H9 (cell line): Measurements from ENCODE around the gene ZNF521. TPM values are rescaled to one million over a fixed set of nuclear protein-coding genes. Genes with fewer than 3 reads are reported as not detected.

Source experiments
- DNase-seq: peaks from one replicate; pipeline ENCODE4 v3.0.0-alpha.2; 2017
- H2AFZ ChIP-seq: one replicate; pipeline ENCODE4 v1.6.1; 2013; ENCODE audit warnings: mild to moderate bottlenecking, low read length, control low read depth, moderate library complexity
- H2AK5ac ChIP-seq: 2 replicates; pipeline ENCODE4 v1.6.1; 2013; ENCODE audit warnings: low read length, control low read depth, mixed read lengths; ENCODE audit not compliant: insufficient read length
- H2BK120ac ChIP-seq: one replicate; pipeline ENCODE4 v1.6.1; 2013; ENCODE audit warnings: low read depth, mild to moderate bottlenecking, low read length, control low read depth, inconsistent platforms; ENCODE audit not compliant: poor library complexity, severe bottlenecking
- H2BK12ac ChIP-seq: 2 replicates; pipeline ENCODE4 v1.6.1; 2013; ENCODE audit warnings: low read length, control low read depth, mixed read lengths, low read depth; ENCODE audit not compliant: insufficient read length
- H2BK15ac ChIP-seq: 2 replicates; pipeline ENCODE4 v1.6.1; 2013; ENCODE audit warnings: low read depth, low read length, control low read depth
- H2BK20ac ChIP-seq: one replicate; pipeline ENCODE4 v1.6.1; 2013; ENCODE audit warnings: low read depth, mild to moderate bottlenecking, low read length, control low read depth, inconsistent platforms; ENCODE audit not compliant: poor library complexity, severe bottlenecking
- H2BK5ac ChIP-seq: 2 replicates; pipeline ENCODE4 v1.6.1; 2013; ENCODE audit warnings: low read length, control low read depth, mixed read lengths; ENCODE audit not compliant: insufficient read length
- H3K14ac ChIP-seq: 2 replicates; pipeline ENCODE4 v1.6.1; 2013; ENCODE audit warnings: low read length, control low read depth; ENCODE audit not compliant: insufficient read depth
- H3K18ac ChIP-seq: 2 replicates; pipeline ENCODE4 v1.6.1; 2013; ENCODE audit warnings: low read depth, mild to moderate bottlenecking, mixed read lengths, low read length, control low read depth; ENCODE audit not compliant: insufficient read length
- H3K23ac ChIP-seq: 2 replicates; pipeline ENCODE4 v1.6.1; 2013; ENCODE audit warnings: low read length, control low read depth, mixed read lengths, low read depth; ENCODE audit not compliant: insufficient read length
- H3K23me2 ChIP-seq: 2 replicates; pipeline ENCODE4 v1.6.1; 2013; ENCODE audit warnings: low read depth, mild to moderate bottlenecking, mixed read lengths, low read length, control low read depth; ENCODE audit not compliant: insufficient read length, poor library complexity, severe bottlenecking
- H3K27ac ChIP-seq: 2 replicates; pipeline ENCODE4 v1.5.1; 2013; ENCODE audit warnings: low read length, control low read depth, mixed read lengths, low read depth; ENCODE audit not compliant: insufficient read length
- H3K27me3 ChIP-seq: 2 replicates; pipeline ENCODE4 v1.6.1; 2013; ENCODE audit warnings: low read length, control low read depth, inconsistent platforms; ENCODE audit not compliant: insufficient read depth
- H3K4ac ChIP-seq: 2 replicates; pipeline ENCODE4 v1.6.1; 2013; ENCODE audit warnings: low read depth, mild to moderate bottlenecking, control low read depth, inconsistent platforms, low read length, moderate library complexity
- H3K4me1 ChIP-seq: 2 replicates; pipeline ENCODE4 v1.6.1; 2013; ENCODE audit warnings: low read length, control low read depth, inconsistent platforms; ENCODE audit not compliant: insufficient read depth
- H3K4me2 ChIP-seq: 2 replicates; pipeline ENCODE4 v1.6.1; 2013; ENCODE audit warnings: low read length, control low read depth, mixed read lengths; ENCODE audit not compliant: insufficient read length, insufficient read depth
- H3K56ac ChIP-seq: 2 replicates; pipeline ENCODE4 v1.6.1; 2013; ENCODE audit warnings: low read depth, mild to moderate bottlenecking, mixed read lengths, low read length, control low read depth; ENCODE audit not compliant: insufficient read length
- H3K79me1 ChIP-seq: 2 replicates; pipeline ENCODE4 v1.6.1; 2013; ENCODE audit warnings: low read depth, mild to moderate bottlenecking, moderate library complexity, low read length, control low read depth, inconsistent platforms; ENCODE audit not compliant: insufficient read depth, poor library complexity, severe bottlenecking
- H3K79me2 ChIP-seq: 2 replicates; pipeline ENCODE4 v1.6.1; 2013; ENCODE audit warnings: low read length, control low read depth, inconsistent platforms; ENCODE audit not compliant: insufficient read depth
- H3K9ac ChIP-seq: 2 replicates; pipeline ENCODE4 v1.6.1; 2013; ENCODE audit warnings: low read length, control low read depth, mixed read lengths; ENCODE audit not compliant: insufficient read length; ENCODE audit errors: extremely low read depth
- H3K9me3 ChIP-seq: one replicate; pipeline ENCODE4 v1.6.1; 2013; ENCODE audit warnings: low read depth, low read length, inconsistent platforms; ENCODE audit not compliant: control insufficient read depth
- H3T11ph ChIP-seq: one replicate; pipeline ENCODE4 v1.6.1; 2013; ENCODE audit warnings: mild to moderate bottlenecking, low read length, control low read depth, inconsistent platforms
- H4K20me1 ChIP-seq: one replicate; pipeline ENCODE4 v1.6.1; 2013; ENCODE audit not compliant: control insufficient read depth, insufficient read length, insufficient read depth
- H4K5ac ChIP-seq: 2 replicates; pipeline ENCODE4 v1.6.1; 2013; ENCODE audit warnings: low read depth, mild to moderate bottlenecking, mixed read lengths, low read length, control low read depth; ENCODE audit not compliant: insufficient read length
- H4K8ac ChIP-seq: replicated peaks from 2 replicates; pipeline ENCODE4 v1.6.1; 2013; ENCODE audit warnings: low read length, control low read depth, mixed read lengths, low read depth; ENCODE audit not compliant: insufficient read length
- H4K91ac ChIP-seq: 2 replicates; pipeline ENCODE4 v1.6.1; 2013; ENCODE audit warnings: low read depth, mild to moderate bottlenecking, moderate library complexity, mixed read lengths, low read length, control low read depth; ENCODE audit not compliant: insufficient read length
- H3K27ac Mint-ChIP-seq, 3 experiments: 2 replicates in 2 of 3; 3 replicates in 1 of 3; pipeline ENCODE4 v1.8.0; 2020 to 2021; ENCODE audit warnings: mixed read lengths in 3 of 3, mild to moderate bottlenecking in 1 of 3, moderate library complexity in 1 of 3
- H3K27me3 Mint-ChIP-seq: 2 replicates; pipeline ENCODE4 v1.8.0; 2021; ENCODE audit warnings: low read depth, mild to moderate bottlenecking, moderate library complexity, mixed read lengths
- H3K36me3 Mint-ChIP-seq, 3 experiments: 2 replicates in 2 of 3; 3 replicates in 1 of 3; pipeline ENCODE4 v1.8.0; 2020 to 2021; ENCODE audit warnings: low read depth in 3 of 3, mixed read lengths in 3 of 3; ENCODE audit not compliant: insufficient read depth in 1 of 3
- H3K4me1 Mint-ChIP-seq, 2 experiments: 2 replicates each; pipeline ENCODE4 v1.8.0; 2020; ENCODE audit warnings: mixed read lengths in 2 of 2
- H3K4me3 Mint-ChIP-seq, 2 experiments: 2 replicates in 1 of 2; 3 replicates in 1 of 2; pipeline ENCODE4 v1.8.0; 2020 to 2021; ENCODE audit warnings: mild to moderate bottlenecking in 2 of 2, mixed read lengths in 2 of 2, moderate library complexity in 1 of 2
- H3K9me3 Mint-ChIP-seq, 2 experiments: 2 replicates in 1 of 2; 3 replicates in 1 of 2; pipeline ENCODE4 v1.8.0; 2020; ENCODE audit warnings: mild to moderate bottlenecking in 2 of 2, mixed read lengths in 2 of 2, moderate library complexity in 1 of 2
- WGBS: extraction: QIAGEN DNeasy Blood & Tissue Kit; methylation state at CpG from one replicate; pipeline ENCODE4 v1.1.7; 2013; ENCODE audit warnings: missing lambda C conversion rate, low lambda C conversion rate, mixed read lengths; ENCODE audit not compliant: insufficient read length; ENCODE audit errors: extremely low coverage; 5-methylcytosine and 5-hydroxymethylcytosine counted together
- total RNA-seq: library from RNA; stranded (reverse); gene quantifications from 2 replicates; pipeline ENCODE4 v1.2.1, GENCODE V29; 2021
- TF ChIP-seq, protein P1 (sequence below): fragments of 200-600 bp; sonication (generic); conservative IDR thresholded peaks from 3 replicates; pipeline ENCODE4 v1.8.0; 2021; ENCODE audit warnings: antibody characterized with exemption, mild to moderate bottlenecking

ZNF521 gene
- total RNA-seq, 1 experiment from 2014 or later: 3.3 TPM

GRCh38 chr18:25239581-25240419 lies 112.2 kb downstream of the ZNF521 start:
- no peak overlapping the region for H4K5ac ChIP-seq
- H4K8ac ChIP-seq: no peak overlapping the region
- no peak overlapping the region for H2BK20ac ChIP-seq
- H3K27me3 ChIP-seq: no peaks in the 10 kb centered on the region
- H3K23ac ChIP-seq: no peak overlapping the region
- no peak overlapping the region for H3K9ac ChIP-seq
- WGBS: no CpG with 5 or more reads among the region's 5 CpGs
- H2AK5ac ChIP-seq: no peak overlapping the region
- no peak overlapping the region for H3K56ac ChIP-seq
- H3K9me3 ChIP-seq: no peaks in the 10 kb centered on the region
- no peak overlapping the region for H3T11ph ChIP-seq
- H3K79me2 ChIP-seq: no peaks in the 10 kb centered on the region
- no peak overlapping the region for H3K4me3 Mint-ChIP-seq
- H3K27ac Mint-ChIP-seq: no peak overlapping the region
- H4K20me1 ChIP-seq: no peaks in the 10 kb centered on the region
- no peaks in the 10 kb centered on the region for H3K23me2 ChIP-seq
- H3K4me1 ChIP-seq: no peaks in the 10 kb centered on the region
- H2AFZ ChIP-seq: no peak overlapping the region
- no peak overlapping the region for H3K27ac ChIP-seq
- H4K91ac ChIP-seq: no peak overlapping the region
- no peak overlapping the region for H2BK120ac ChIP-seq
- H3K79me1 ChIP-seq: no peaks in the 10 kb centered on the region
- no peaks in the 10 kb centered on the region for H3K36me3 Mint-ChIP-seq
- H2BK12ac ChIP-seq: no peak overlapping the region
- H3K27me3 Mint-ChIP-seq: no peaks in the 10 kb centered on the region
- H3K18ac ChIP-seq: no peak overlapping the region
- no peak overlapping the region for H3K14ac ChIP-seq
- H2BK15ac ChIP-seq: no peak overlapping the region
- TF ChIP-seq, protein P1, sequence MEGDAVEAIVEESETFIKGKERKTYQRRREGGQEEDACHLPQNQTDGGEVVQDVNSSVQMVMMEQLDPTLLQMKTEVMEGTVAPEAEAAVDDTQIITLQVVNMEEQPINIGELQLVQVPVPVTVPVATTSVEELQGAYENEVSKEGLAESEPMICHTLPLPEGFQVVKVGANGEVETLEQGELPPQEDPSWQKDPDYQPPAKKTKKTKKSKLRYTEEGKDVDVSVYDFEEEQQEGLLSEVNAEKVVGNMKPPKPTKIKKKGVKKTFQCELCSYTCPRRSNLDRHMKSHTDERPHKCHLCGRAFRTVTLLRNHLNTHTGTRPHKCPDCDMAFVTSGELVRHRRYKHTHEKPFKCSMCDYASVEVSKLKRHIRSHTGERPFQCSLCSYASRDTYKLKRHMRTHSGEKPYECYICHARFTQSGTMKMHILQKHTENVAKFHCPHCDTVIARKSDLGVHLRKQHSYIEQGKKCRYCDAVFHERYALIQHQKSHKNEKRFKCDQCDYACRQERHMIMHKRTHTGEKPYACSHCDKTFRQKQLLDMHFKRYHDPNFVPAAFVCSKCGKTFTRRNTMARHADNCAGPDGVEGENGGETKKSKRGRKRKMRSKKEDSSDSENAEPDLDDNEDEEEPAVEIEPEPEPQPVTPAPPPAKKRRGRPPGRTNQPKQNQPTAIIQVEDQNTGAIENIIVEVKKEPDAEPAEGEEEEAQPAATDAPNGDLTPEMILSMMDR: no peak
- DNase-seq: no peak
- no peak overlapping the region for H3K4me2 ChIP-seq
- H2BK5ac ChIP-seq: no peak overlapping the region
- H3K9me3 Mint-ChIP-seq: no peaks in the 10 kb centered on the region
- H3K4me1 Mint-ChIP-seq: peaks cover 0 to 7% of the 10 kb centered on the region in 2 experiments; a peak in 2 of 4 replicates
- H3K4ac ChIP-seq: no peak overlapping the region
